Heart left ventricle (tissue), 13 donors: ENCODE data around the gene CTXN1.

Experiments used
- CTCF ChIP-seq, 12 donors: fragments of 200-600 bp; sonication (generic) in 4 of 12; IDR thresholded peaks; one replicate each; pipeline versions ENCODE4 v1.5.0 to v1.8.0; 2018 to 2022; ENCODE audit warnings: antibody characterized with exemption in 12 of 12, mild to moderate bottlenecking in 5 of 12
- POLR2A ChIP-seq, 2 donors: fragments of 450-650 bp; IDR thresholded peaks; one replicate each; pipeline ENCODE4 v1.6.1; 2017; ENCODE audit warnings: antibody characterized with exemption in 2 of 2, mild to moderate bottlenecking in 2 of 2, moderate library complexity in 2 of 2
- donor health status: ischemic (EF 13 %, LVEDD 7.1; RV severe dilation, severe dysfunction).
- donor health status: DM: no; HTN: yes; CAD: no.
- donor health status: DM: no; HTN: no; CAD: no.
- donor health status: ischemic (EF 25% LVEDD 6.9; RV normal size, moderate dysfunction).
- donor health status: ischemic (EF 25% LVEDD 5.7; RV mildly dilated, moderate dysfunction).
- donor health status: ischemic (EF 35%, LVEDD 5.7; RV mildly dilated, moderate dysfunction).
- donor health status: nonischemic (EF 11% LVEDD 7.7; RV severe dilation, severe dysfunction).
- donor health status: DM: yes; HTN: yes; CAD: no.
- donor health status: PGD.
- donor health status: ischemic (EF 29% LVEDD 5.4; RV normal size, mild dysfunction).
- donor health status: nonischemic (EF 23%, LVEDD 6.1; RV moderate dilation, normal function).

- TF ChIP-seq CTCF (IDR thresholded peaks at IDR 0.05) (no peak), POLR2A (IDR thresholded peaks at IDR 0.05) (no peak)
Measured at GRCh38 chr19:7968008-7968795, 42.3 kb upstream of the CTXN1 start.
